ENCODE results near the gene PRKAA1.
A peak's percentile ranks its signal among the peaks of the same experiment; 100 is the strongest.
"Not testable (repeated sequence)": the region's sequence is repeated elsewhere in the genome, so short reads cannot be mapped to it uniquely, and the experiment has no call there.

Gene PRKAA1

DNA sequence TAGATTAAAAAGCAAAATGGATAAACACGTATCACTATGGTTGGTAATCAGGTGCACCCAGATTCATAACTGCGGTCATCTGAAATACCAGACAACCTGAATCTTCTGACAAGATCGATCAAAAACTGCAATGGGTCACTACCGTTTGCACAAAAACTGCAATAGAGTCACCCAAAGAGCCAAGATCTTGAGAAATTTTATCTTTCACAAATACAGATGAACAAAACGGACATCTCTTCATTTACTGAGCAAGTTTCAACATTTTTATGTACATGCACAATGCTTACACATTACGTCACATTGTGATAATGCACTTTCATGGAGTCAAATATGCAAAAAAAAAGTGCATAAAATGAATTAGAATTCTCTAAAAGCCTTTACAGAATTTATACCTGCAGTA is 18.6 kb downstream of the PRKAA1 start:
- DNase-seq = no peak

- DNase-seq = no peak
These were observed 20.0 kb downstream of the PRKAA1 start for GRCh38 chr5:40778133-40778532.

GRCh38 chr5:40776658-40776977 is 21.6 kb downstream of the PRKAA1 start:
- DNase-seq = no peak

DNA sequence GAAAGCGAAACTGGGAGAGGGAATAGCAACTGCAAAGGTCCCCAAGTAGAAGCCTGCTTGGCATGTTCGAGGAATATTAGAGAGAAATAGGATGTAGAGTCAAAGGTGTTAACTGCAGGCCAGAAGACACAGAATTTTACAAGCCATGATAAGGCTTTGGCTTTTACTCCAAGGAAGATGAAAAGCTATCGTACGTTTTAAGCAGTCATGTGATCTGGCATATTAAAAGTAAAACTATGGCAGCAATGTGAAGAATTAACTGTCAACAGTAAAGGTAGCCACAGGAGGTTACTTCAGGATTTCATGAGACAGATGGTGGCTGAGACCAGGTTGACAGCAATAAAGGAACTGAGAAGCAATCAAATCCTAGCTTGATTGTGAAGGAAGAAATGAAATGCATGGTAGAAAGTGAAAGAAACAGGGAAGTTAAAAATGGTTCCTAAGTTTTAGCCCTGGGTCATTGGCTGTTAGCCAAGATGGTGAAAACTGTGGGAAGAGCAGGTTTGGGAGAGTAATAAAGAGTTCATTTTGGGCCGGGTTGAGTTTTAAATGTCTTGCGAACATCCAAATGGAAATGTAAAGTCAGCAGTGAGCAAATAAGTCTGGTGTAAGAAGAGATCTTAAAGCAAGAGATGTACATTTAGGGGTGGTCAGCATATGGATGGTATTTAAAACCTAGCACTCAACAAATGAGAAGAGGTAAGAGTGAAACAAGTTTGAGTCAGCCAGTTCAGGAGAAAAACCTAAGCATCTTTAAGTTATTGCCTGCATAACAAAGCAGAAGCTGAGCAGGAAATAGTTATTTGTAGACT is 22.1 kb downstream of the PRKAA1 start:
- DNase-seq = no peak

DNA sequence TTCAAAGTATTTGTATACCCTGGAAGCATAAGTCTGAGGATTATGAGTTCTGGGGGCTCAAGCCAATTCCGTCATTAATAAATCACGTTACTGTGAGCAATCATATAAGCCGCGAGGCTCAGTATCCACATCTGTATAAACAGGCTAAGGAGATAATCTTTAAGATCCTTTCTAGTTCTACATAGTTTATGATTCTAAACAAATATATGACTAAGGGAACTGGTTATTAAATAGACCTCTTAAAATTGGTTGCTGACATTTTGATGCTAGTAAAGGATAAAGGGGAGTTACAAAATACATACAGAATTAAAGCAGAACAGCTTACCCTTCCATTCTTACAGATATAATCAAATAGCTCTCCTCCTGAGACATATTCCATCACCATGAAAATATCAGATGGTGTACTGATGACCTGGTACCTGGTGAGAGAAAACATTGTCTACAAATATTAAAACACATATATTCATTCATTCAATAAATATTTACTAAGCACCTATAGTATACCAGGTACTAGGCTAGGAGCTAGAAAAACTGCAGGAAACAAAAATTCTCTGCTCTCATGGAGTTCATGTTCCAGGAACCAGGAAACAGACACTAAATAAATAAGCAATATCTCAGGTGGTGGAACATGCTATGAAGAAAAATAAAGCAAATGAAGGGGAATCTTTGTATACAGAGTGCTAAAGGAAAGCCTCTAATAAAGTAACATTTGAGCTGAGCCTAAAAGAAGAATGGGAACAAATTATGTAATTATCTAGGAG is 22.9 kb downstream of the PRKAA1 start:
- no peak for DNase-seq

DNA sequence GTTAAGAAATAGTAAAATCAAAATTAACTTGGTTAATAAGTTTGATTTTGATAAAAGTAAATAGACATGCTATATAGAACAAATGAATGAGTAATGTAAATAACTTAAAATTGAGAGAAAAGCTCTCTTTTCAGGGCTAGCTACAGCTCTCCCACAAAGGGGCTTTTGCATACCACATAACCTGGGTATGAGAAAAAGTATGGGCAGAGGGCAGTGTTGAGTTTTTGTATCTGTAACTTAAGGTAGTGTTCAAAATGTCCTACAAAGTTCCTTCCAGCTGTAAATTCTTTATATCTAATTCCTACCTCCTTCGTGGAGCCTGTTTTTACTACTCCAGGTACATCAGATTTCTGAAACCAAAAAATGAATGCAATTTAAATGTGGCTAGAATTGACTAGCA is 23.6 kb downstream of the PRKAA1 start:
- no peak for DNase-seq

- DNase-seq = no peak
These were observed 27.4 kb downstream of the PRKAA1 start for GRCh38 chr5:40770764-40771163.

DNA sequence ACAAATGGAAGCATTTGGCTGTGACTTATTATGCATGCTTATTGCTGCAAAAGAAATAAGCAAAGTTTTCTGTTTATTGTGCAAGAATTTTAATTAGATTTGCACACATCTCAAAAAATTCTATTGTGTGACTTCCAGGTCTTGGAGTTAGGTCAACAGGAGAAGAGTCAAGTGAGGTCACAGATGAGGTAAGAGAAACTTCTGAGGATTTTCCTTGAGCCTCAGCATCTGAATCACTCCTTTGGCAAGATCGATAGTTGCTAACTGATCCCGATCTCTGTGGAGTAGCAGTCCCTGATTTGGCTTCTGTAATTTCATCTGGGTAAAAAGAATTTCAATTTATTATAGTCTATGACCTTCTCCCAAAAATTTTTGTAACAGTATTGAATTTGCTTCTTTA is 35.5 kb downstream of the PRKAA1 start:
- DNase-seq = no peak

DNA sequence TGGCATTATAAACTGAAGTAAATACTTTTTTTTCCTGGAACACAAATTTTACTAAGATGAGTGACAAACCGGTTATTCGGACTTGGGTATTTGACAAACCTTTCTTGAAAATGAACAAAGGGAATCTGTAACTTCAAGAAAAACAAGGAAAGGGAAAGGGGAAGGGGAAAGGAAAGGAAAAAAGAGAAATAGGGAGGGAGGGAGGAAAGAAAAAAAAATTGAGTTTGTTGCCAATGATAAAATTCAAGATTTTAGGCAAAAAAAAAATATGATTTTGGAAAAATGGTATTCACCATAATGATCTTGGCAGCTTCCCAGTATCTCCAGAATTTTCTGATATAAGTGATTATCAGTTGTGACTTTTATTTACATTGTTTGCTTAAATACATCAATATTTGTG is 40.8 kb downstream of the PRKAA1 start:
- DNase-seq = no peak

GRCh38 chr5:40755407-40756365 is 42.5 kb downstream of the PRKAA1 start, which contains the start of gene TTC33:
Gene TTC33 (minus strand): TSS chr5:40755961. CDS start chr5:40747018, 8,943 bp downstream.
- DNase-seq = peak; percentile 77 to 91 (median 80)

DNA sequence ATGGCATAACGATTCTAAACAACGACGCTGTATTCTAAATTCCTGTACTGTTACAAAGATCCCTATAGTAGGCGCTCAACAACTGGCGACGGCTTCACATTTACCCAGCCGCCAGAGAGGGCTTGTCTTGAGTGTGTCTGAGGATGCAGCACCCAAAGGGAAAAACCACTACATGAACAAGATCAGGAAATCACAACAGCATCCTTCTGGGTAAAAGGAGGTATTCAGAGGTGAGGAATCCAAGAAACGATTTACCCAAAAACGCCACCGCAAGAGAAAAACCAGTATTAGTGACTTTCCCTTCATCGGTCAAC is 43.1 kb downstream of the PRKAA1 start:
- DNase-seq = peak in 3 of 4 experiments; percentile 7 to 48 (median 26)

DNA sequence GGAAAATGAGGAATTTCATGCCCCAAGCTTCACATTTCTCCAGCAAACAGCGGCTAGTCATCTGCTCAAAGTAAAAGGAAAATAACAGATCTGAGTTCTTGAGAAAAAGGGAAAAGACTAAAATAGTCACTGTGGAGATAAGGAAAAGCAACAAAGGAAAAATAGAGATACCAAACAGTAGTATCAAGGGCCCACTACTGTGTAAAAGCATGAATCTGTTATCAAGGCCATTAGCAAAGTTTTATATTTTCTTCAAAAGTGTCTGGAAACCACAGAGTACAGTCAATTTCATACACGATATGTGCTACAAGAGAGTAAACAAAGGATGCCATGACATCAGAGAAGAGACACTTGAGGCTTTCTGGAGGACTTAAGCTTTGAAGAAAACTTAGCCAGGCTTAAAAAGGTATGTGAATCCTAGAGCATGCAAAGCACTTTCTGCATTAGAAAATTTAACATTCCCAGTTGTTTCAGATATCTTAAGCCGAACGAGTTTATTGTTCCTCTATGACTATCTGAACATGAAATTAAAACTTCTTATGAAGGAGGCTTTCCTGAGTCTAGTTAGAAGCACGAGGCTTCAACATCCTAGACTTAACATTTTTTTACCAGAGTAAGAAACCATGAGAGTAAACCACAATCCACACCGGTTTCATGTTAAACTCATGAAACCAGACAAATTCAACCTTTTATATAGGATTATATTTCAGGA is 43.6 kb downstream of the PRKAA1 start:
- no peak for DNase-seq

DNA sequence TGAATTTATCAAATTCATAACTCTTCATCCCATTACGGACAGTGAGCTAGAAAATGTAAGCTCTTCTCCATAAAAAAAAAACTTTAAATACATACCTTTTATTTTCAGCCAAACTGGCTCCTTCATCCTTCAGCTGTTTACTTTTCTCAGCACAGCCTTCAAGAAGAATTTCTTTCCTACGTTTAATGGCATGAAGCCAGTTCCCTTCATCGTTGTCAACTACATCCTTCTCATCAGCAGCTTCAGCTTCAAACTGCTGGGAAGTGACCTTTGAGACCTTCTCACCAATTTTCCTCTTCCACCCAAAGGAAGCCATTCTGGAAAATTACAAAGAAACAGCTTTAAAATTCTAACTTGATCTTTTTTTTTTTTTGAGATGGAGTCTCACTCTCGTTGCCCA is 51.5 kb downstream of the PRKAA1 start:
- no peak for DNase-seq

DNA sequence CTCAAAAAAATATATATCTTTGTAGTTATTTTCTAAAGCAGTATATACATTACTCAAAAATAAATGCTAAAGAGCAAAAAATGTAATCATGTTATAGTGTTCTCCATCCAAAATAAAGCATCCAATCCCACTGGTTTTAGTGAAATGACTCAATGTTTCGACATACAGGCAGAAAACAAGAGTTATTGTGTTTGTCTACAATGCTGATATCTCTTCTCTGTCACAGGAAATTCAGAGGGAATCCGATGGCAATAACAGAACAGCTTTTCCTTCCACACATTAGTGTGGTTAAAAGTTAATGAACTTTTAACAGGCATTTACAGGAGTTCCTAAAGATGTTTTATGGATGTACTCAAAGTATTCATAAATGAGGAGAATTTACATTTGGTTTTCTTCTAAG is 54.4 kb downstream of the PRKAA1 start:
- no peak for DNase-seq

GRCh38 chr5:40738502-40738901 is 59.7 kb downstream of the PRKAA1 start:
- no peak for DNase-seq

DNA sequence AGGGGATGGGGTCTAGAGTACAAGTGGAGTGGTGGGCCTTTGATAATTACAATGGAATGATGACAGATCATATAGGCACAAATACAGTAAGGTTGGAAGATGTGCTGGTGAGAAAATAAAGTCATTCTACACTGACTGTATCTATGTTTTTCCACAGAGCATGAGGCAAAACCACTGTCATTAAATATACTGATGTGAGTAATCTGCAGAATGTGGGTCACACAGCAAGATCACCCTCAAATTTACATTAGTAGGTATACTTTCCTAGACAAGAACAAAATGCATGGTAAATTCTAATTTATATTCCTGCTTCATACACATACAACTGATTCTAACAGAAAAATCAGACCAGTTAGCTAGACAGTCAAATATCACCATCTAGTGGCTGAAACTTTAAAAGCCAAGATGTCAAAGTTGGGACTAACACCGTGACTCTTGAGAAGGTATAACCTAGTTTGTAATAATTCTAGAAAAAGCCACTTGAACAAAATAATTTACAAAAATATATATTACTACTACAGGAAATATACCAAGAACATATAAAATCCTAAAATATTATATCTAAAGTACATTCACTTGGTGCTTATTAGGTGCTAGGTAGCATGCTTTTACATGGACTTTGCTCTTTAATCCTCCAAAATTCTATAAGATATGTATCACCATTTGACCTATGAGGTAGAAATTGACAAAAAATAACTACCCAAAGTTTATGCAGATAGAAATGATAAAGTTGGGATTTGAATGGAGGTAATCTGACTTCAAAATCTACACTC is 61.9 kb downstream of the PRKAA1 start:
- DNase-seq = no peak

DNA sequence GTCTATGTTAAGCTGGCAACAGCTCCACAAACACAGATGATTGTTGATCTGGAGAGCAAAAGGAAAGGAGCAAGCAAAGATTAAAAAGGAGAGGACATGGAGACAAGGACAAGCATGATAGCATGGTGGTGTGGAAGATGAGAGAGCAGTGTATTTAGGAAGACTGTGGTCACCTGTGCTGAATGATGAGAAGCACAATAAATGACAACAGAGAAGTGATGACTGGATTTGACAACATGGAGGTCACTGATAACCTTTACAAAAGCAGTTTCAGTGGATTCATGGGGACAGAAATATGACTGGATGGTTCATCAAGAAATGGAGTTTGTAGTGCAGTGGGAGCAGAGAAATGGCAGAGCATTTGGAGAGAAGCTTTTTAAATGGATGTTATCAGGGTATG is 62.6 kb downstream of the PRKAA1 start:
- no peak for DNase-seq

GRCh38 chr5:40734986-40735385 is 63.2 kb downstream of the PRKAA1 start:
- no peak for DNase-seq

GRCh38 chr5:40733879-40734563 is 64.2 kb downstream of the PRKAA1 start:
- DNase-seq = no peak

DNA sequence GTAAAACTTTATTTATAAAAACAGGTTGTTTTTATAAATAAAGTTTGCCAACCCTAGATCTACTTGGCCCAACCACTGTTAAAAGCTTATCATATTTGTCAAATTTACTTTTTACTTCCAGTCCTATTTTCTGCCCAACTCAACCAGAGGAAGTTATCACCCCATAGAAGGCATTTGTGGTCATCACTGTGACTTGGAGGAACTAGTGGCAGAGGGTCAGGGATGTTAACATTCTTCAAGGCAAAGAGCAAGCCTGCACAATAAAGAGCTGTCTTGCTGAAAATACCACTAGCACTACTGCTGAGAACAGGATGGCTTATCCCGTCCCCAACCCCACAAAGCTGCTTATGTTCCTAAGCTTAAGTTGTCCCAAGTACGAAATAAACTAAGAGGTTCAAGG is 64.7 kb downstream of the PRKAA1 start:
- DNase-seq = no peak

DNA sequence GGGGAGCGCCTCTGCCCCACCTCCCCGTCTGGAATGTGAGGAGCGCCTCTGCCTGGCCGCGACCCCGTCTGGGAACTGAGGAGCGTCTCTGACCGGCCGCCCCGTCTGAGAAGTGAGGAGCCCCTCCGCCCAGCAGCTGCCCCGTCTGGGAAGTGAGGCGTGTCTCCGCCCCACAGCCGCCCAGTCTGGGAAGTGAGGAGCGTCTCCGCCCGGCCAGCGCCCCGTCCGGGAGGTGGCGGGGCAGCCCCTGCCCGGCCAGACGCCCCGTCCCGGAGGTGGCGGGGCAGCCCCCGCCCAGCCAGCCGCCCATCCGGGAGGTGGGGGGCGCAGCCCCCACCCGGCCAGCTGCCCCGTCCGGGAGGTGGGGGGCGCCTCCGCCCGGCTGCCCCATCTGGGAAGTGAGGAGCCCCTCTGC is 75.7 kb downstream of the PRKAA1 start:
- not testable (repeated sequence) for DNase-seq

Measured in activated naive CD4-positive, alpha-beta T cell (primary cell).